ENCODE measurements around the gene PPP1R8. TPM values are rescaled to one million over a fixed set of nuclear protein-coding genes. Genes with fewer than 3 reads are reported as not detected.

PPP1R8 gene
- total RNA-seq, 2 experiments from 2014 or later = 63.4 to 70.8 TPM

DNA sequence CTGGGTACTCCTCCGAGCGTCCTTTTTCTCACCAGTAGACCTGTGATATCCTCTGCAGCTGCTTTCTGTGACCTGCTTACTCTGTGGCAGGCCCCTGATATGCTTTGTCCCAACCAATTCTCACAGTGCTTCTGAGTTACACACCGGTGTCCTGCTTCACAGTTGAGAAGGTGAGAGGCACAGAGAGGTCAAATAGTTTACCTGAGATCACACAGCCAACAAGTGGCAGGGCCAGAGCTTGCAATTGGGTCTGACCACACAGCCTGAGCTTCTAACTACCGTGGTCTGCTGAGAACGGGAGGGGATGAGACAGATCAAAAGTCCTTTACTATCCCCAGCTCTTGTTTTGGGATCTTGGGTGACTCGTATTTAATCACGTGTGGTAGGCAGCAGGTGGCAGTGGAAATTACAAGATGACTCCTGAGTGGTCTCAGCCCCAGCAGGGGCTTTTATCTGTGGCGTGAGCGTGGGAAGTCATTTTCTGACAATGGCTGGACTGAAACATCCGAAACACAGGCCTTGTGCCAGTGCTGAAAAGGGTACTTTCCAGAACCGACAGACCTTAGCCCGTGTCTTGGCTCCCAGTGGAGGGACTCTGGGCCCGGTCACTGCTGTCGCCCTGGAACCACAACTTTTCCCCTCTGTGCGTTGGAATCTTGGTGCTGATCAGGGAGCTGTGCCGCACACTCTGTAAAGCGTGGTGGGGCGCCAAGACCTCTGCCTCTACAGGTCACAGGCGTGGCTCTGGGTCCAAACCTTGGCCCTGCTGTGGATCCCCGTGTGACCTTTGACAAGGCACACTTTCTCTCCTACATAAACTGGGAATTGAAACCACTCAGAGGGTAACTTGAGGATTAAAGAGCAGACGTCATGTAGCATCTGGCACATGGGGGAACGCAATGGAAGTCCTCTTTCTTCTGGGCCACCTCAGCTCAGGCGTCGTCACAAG, 53.7 kb downstream of the PPP1R8 start:
- ChIA-PET POLR2A (interaction anchor here (0.6 kb wide), 1 partner anchor 488 kb away, joined by 11 read pairs; no protein-coding TSS in a partner anchor), CTCF (no interaction called here)

DNA sequence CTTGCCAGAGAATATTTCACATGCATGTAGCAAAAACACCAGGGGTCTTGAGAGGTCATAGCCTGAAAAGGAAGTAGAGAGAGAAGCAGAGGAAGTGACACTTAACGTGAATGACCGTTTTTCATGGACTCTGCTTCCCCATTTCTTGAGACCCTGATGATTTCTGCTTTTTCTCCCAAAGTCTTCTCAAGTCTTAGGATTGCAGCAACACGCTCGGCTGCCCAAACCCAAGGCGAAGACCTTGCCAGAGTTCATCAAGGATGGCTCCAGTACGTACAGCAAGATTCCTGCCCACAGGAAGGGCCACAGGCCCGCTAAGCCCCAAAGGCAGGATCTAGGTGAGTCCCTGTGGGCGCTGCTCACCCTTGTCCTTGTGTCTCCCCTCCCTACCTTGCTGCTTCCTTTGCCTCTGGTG, 54.5 kb downstream of the PPP1R8 start:
- POLR2A ChIA-PET = interaction anchor here (0.6 kb wide), 1 partner anchor 489 kb away, joined by 11 read pairs; no protein-coding TSS in a partner anchor

GRCh38 chr1:27885621-27886352, 55.2 kb downstream of the PPP1R8 start:
- ChIA-PET POLR2A (interaction anchor here (0.6 to 0.7 kb wide), 3 partner anchors 15 to 1484 kb away, joined by 3 to 6 read pairs (median 4); no protein-coding TSS in a partner anchor), CTCF (no interaction called here)

More for the DNA sequence above, 54.5 kb downstream of the PPP1R8 start:
- CTCF ChIA-PET = no interaction called here

GRCh38 chr1:27886353-27886679, 55.7 kb downstream of the PPP1R8 start:
- CTCF ChIA-PET = interaction anchor here (1.0 kb wide), 1 partner anchor 23 kb away, joined by 4 read pairs; no protein-coding TSS in a partner anchor
- POLR2A ChIA-PET = interaction anchor here (0.6 to 0.7 kb wide), 3 partner anchors 15 to 1485 kb away, joined by 3 to 6 read pairs (median 4); no protein-coding TSS in a partner anchor

DNA sequence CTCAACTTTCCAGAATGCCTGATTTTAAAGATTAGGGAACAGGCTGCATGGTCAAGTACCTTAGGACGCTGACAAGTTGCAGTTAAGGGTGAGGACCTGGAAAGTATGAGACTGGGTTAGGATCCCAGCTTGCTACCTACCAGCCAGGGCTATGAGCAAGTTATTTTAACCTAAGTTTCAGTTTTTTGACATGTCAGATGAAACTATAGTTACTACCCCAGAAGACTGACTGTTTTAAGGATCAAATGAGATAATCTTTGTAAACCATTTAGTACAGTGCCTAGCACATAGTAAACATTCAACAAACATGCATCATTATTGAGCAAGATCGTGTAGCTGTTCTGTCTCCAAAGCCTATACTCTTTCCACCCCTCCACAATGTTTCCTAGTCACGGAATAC, 56.2 kb downstream of the PPP1R8 start:
- CTCF ChIA-PET = interaction anchor here (1.0 kb wide), 1 partner anchor 22 kb away, joined by 4 read pairs; no protein-coding TSS in a partner anchor

DNA sequence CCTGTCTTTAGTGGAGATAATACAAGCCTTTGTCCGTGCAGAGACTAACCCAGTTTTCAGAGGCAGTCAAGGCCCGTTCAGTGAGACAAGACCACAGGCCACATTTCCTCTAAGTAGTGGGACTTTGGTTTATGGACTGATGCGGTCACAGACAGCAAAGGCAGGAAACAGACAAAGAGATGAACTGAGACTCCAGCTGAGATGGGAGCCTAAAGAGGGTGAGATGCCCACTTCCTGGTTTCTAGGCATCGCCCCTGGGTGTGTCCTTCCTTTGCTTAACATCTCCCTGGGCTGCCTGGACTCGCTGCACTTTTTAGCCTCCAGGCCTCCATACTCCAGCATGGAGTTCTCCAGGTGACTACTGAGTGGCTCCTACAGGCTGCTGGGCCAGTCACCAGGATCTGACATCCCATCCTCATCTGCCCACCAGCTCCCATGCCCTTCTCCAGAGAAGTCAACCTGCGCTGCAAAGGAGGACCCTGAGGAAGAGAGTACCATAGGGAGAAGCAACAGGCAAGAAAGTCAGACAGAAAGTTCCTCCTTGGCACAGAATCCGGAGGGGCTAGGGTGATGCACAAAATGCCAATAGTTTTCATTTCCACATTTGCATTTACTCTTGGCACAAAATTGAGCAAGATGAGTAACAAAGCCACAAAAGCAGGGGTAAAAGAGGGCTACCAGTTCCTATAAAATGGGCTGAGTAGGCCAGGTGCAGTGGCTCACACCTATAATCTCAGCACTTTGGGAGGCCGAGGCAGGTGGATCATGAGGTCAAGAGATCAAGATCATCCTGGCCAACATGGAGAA, 56.8 kb downstream of the PPP1R8 start:
- ChIA-PET CTCF (interaction anchor here (1.0 kb wide), 1 partner anchor 22 kb away, joined by 4 read pairs; no protein-coding TSS in a partner anchor), POLR2A (interaction anchor here (0.5 to 0.7 kb wide), 2 partner anchors 26 to 29 kb away, joined by 3 to 4 read pairs; no protein-coding TSS in a partner anchor)

More for the DNA sequence above, 56.2 kb downstream of the PPP1R8 start:
- POLR2A ChIA-PET = interaction anchor here (0.6 to 0.7 kb wide), 3 partner anchors 14 to 1485 kb away, joined by 3 to 6 read pairs (median 4); no protein-coding TSS in a partner anchor

GRCh38 chr1:27889506-27889905, 58.9 kb downstream of the PPP1R8 start:
- CTCF ChIA-PET = no interaction called here
- POLR2A ChIA-PET = interaction anchor here (0.6 kb wide), 1 partner anchor 12 kb away, joined by 4 read pairs; no protein-coding TSS in a partner anchor

- CTCF ChIA-PET = no interaction called here
- POLR2A ChIA-PET = no interaction called here
Measured at GRCh38 chr1:27891196-27891889, 60.8 kb downstream of the PPP1R8 start.

DNA sequence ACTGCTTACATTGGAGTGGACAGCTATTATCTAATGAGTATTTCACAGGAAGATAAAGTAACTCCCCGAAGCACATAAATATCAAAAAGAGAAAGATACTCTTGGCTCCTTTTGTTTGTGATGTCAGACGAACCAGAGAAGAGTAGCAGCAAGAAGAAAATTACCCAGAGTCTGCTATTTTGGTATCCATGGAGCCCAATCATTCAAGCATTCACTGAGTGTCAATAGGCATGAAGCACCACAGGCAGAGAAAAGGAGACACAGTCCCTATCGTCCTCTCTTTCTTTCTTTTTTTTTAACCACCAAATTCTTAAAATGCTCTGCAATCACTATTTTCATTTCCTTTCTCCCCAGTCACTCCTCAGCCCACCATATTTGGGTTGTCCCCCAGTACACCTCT, 63.9 kb downstream of the PPP1R8 start:
- POLR2A ChIA-PET = no interaction called here
- CTCF ChIA-PET = interaction anchor here (0.6 to 1.2 kb wide), 2 partner anchors 17 to 50 kb away, joined by 3 read pairs; no protein-coding TSS in a partner anchor

Other genes starting within 250 kb of the PPP1R8 start
- 10 to 100 TPM; 11.2 to 13.2 TPM for gene AHDC1, start 226.6 kb upstream of the PPP1R8 start, total RNA-seq
- gene FGR, start 195.6 kb upstream of the PPP1R8 start, total RNA-seq = under 1 TPM; 0.51 to 0.63 TPM
- gene IFI6, start 158.6 kb upstream of the PPP1R8 start, total RNA-seq = 10 to 100 TPM in 1 of 2 experiments, 1 to 10 TPM in 1; 9.3 to 13.3 TPM
- 10 to 100 TPM in 1 of 2 experiments, 1 to 10 TPM in 1; 9.3 to 10.6 TPM for gene FAM76A, start 104.8 kb upstream of the PPP1R8 start, total RNA-seq
- gene STX12, start 57.6 kb upstream of the PPP1R8 start, total RNA-seq = 10 to 100 TPM; 20.8 to 21.1 TPM
- gene THEMIS2, start 41.8 kb downstream of the PPP1R8 start, total RNA-seq = 10 to 100 TPM; 13.3 to 17.1 TPM
- 100 to 1,000 TPM in 1 of 2 experiments, 10 to 100 TPM in 1; 93.7 to 107 TPM for gene RPA2, start 83.8 kb downstream of the PPP1R8 start, total RNA-seq
- gene SMPDL3B, start 104.2 kb downstream of the PPP1R8 start, total RNA-seq = under 1 TPM; 0.63 to 0.92 TPM
- 1 to 10 TPM; 6.2 to 7.5 TPM for gene XKR8, start 129.2 kb downstream of the PPP1R8 start, total RNA-seq

Measured in activated CD8-positive, alpha-beta memory T cell treated with anti-CD3 and anti-CD28 coated beads for 36 hours (primary cell).